ENCODE results near the gene TNXB.

GRCh38 chr6:32047084-32047478 lies 62.1 kb downstream of the TNXB start:
- no peak for TF ChIP-seq CTCF (IDR thresholded peaks at IDR 0.05)
- TF ChIP-seq POLR2A (IDR thresholded peaks at IDR 0.05): no peak
